Stimulated activated CD8-positive, alpha-beta memory T cell treated with anti-CD3 and anti-CD28 coated beads, Interleukin-12 subunit alpha, Interleukin-12 subunit beta, amount 100 ng/mL, for 24 hours (primary cell): Measurements from ENCODE around the gene KAT7.
"Not testable (repeated sequence)": the region's sequence is repeated elsewhere in the genome, so short reads cannot be mapped to it uniquely, and the experiment has no call there.

ENCODE experiments used
- DNase-seq: peaks from one replicate; pipeline ENCODE4 v3.0.0-alpha.2; 2020; ENCODE audit errors: extremely low read depth

Gene KAT7

DNA sequence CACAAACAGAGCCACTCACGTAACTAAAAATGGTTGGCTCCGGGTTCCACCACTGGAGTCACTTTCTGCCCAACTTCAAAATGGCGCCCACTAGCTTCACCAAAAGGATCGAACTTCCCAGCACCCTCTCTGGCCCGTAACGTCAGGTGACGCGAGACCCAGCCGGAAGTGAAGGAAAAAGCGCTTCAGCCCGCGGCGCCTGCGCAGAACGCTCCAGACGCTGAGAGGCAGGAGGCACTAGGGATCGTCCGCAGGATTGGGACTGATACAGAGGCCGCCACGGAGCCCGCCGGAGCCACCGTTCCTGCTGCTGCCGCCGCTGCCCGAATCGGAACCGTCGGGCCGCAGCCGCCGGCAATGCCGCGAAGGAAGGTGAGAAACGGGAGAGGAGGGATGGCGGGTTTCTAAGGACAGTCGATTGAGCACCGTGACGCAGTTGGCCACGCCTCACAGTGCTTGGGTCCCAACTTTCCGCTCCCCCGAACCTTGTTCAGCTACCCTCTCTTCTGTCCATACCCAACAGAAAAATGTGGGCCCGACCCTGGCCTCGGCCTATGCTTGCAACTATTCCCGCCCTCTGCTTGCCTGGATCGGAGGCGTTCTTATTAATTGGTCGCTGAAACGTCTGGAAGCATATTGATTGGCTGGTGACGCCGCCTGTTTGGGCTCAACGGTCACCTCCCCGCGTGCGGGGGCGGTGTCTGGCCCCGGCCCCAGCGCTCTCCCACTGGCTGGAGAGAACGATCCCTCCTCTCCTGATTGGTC lies at the start of gene KAT7:
TSS of gene KAT7 (plus strand) at position 204 of the 765 bp plus-strand sequence. CDS start at position 358, 154 bp downstream.
- DNase-seq, result peak; percentile 98

- no peak for DNase-seq
These were observed 48.7 kb upstream of the KAT7 start for GRCh38 chr17:49739641-49740271.

- DNase-seq, result no peak
These were observed 47.3 kb upstream of the KAT7 start for GRCh38 chr17:49741009-49741691.

GRCh38 chr17:49741692-49742076 lies 46.8 kb upstream of the KAT7 start:
- no peak for DNase-seq

GRCh38 chr17:49742166-49742638 lies 46.3 kb upstream of the KAT7 start:
- DNase-seq, result no peak

- no peak for DNase-seq
These were observed 43.0 kb upstream of the KAT7 start for GRCh38 chr17:49745175-49746139.

DNA sequence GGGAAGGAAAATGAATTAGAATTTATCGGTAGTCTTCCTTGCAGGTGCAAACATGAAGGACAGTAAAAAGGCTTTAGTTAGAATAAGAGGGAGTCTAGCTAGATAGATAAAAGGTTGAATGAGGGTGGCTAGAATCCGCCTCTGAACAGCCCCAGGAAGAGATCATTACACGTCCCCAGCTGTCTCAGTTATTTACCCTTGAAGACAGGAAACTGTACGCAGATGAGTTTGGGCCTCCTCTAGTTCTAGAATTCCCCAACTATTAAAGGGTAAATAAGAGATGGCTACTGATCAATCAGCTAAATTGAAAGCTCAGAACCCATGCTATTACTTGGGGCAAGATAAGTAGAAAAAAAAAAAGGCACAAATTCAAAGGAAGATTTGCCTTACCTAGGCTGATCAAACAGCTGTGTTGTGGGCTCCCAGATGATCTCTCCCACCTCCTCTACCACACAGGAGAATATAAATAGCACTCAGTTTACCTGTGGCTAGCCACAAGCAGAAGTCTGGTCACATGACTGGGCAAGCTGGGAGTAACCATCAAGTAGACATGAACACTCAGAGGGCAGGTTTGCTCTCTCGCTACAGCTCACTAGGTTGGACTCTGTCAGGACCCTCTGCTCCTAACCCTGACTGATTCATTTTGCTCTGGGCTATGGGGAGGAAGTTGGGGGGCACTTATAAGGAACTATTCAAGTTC lies 41.5 kb upstream of the KAT7 start:
- DNase-seq, result no peak

DNA sequence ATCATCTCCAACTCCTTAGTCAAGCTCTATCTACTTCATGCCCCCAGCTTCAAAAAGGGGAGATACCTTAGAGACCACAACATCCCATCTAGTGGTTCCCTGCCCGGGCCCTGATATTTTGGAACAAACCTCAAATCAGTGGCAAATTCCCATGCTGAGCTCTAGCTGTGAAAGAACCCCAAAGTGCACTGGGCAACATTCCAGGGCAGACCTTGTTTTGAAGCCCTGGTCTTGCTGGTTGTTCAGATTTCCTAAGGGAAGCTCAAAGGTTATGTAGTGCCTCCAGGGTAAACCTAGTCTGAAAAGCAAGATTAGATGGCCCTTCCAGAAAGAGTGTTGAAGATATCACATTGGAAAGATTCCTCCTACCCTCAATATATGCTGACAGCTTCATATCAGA lies 40.8 kb upstream of the KAT7 start:
- DNase-seq, result no peak

DNA sequence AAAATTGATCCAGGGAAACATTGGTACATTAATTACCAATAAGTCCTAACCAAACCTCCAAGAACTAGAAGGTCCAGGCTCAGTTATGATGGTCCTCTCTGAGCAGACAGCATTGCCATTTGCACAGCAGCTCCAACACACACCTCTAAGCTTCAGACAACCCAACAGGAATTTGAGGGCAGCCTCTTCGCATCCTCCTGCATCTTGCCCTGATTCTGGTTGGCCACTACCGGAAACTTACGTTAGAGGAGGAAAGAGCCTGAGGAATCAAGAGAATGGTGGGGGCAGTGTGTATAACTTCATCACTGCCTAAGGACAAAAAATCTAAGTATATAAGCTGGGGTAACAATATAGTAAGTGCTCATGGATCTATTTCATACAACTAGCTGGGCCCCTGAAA lies 40.3 kb upstream of the KAT7 start:
- no peak for DNase-seq

- peak; percentile 26 for DNase-seq
These were observed 39.7 kb upstream of the KAT7 start for GRCh38 chr17:49748791-49749190.

GRCh38 chr17:49749730-49750129 lies 38.8 kb upstream of the KAT7 start:
- no peak for DNase-seq

- DNase-seq, result no peak
These were observed 36.0 kb upstream of the KAT7 start for GRCh38 chr17:49752508-49752907.

DNA sequence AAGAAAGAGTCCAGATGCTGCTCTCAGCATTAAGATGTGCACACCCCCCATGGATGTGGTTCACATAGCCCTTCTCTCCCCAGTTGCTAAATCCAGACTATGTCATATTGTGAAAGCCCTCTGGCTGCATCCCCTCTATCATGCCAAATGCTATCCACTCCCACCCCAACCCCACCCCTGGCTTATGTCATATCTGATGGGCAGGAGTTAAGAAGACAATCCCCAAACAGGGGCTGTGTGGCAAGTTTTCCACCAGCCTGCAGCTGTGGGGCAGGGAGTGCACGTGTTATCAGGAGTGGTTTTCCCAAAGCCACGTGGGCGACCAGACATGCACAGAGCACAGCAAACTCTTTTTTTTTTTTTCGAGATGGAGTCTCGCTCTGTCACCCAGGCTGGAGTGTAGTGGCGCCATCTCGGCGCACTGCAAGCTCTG lies 34.5 kb upstream of the KAT7 start:
- DNase-seq, result no peak

DNA sequence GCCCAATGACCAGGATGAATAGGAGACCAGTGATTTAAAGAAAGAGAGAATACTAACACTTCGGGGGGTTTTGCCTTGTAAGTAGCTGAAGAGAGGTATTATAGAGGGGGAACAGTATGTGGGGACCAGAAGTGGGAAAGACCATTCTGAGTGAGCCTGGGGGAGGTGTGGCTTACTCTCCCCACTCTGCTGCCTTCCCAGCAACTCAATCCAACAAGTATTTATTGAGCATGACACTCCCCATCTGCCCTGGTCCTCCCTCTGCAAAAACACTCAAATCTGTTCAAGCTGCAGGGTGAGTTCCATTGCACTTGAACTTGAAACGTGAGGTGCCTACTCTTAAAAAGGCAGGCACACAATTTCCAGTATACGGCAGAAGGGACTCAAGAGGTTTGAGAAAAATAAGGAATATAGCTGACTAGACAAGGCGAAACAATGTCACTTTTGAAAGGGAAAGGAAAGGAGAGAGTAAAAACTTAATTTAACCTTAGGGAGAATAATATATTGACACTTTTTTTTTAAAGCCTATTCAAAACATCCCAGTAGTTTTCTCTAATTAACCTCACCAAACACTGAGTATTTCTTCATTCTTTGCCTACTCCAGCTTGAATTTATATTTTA lies 32.7 kb upstream of the KAT7 start:
- no peak for DNase-seq

GRCh38 chr17:49756323-49757150 lies 31.9 kb upstream of the KAT7 start:
- no peak for DNase-seq

GRCh38 chr17:49757151-49757777 lies 31.2 kb upstream of the KAT7 start:
- no peak for DNase-seq

GRCh38 chr17:49758464-49759010 lies 29.9 kb upstream of the KAT7 start:
- DNase-seq, result not testable (repeated sequence)

DNA sequence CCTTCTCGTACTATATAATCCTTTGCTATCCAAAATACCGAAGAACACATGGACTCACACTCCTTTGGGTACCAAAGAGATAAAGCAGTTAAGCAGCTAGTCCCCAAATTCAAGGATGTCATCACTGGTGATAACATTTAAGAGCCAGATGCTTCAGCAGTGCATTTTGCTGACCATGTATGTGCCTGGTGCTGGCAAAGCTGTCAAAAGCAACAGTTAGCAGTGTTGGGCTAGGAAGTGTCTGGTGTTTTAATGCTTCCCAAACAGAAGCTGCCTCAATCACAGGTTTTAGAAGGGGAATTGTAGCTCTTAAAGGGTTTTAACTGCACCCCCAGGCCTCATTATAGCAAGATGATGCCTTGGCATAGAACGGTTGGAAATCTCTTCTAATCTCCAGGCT lies 29.3 kb upstream of the KAT7 start:
- DNase-seq, result no peak

DNA sequence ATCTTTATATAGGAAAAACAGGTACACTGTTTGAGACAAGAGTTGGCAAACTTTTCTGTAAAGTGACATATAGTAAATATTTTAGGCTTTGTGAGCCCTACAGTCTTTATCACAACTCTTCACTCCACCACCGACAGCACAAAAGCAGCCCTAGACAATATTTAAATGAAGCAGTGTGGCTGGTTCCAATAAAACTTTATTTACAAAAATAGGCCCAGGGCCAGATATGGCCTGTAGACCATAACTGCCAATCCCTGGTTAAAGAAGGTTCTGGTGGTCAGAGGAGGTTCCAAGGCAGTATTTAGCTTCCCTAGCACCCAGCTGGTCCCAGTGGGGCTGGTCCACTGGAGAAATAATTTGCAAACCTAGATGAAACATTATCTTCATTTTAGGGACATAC lies 28.2 kb upstream of the KAT7 start:
- no peak for DNase-seq
